Ovary (tissue), 9 donors: ENCODE results near the gene GPN2. TPM values are rescaled to one million over a fixed set of nuclear protein-coding genes. Genes with fewer than 3 reads are reported as not detected.

Source experiments
- DNase-seq, 5 donors: peaks; one replicate each; pipeline ENCODE4 v3.0.0-alpha.2; 2019 to 2020
- H3K27ac ChIP-seq, 2 donors: fragments of 200-600 bp; one replicate each; pipeline versions ENCODE4 v1.5.1 to v1.8.0; 2019 to 2022
- H3K27me3 ChIP-seq: fragments of 200-600 bp; one replicate; pipeline ENCODE4 v1.8.0; 2022
- H3K36me3 ChIP-seq: fragments of 200-600 bp; sonication (generic); one replicate; pipeline ENCODE4 v1.5.1; 2019
- H3K4me1 ChIP-seq: one replicate; pipeline ENCODE4 v1.8.1; 2013; ENCODE audit warnings: mild to moderate bottlenecking, moderate library complexity; ENCODE audit not compliant: insufficient read depth
- H3K4me3 ChIP-seq: fragments of 200-600 bp; sonication (generic); one replicate; pipeline ENCODE4 v1.5.1; 2017
- H3K9me3 ChIP-seq, 2 donors: fragments of 200-600 bp in 1 of 2; sonication (generic) in 1 of 2; one replicate each; pipeline versions ENCODE4 v1.5.1 to v1.8.1; 2013 to 2019; ENCODE audit warnings: mild to moderate bottlenecking in 1 of 2, moderate library complexity in 1 of 2
- EP300 ChIP-seq: sonication (generic); formaldehyde crosslinking; IDR thresholded peaks from one replicate; pipeline ENCODE4 v1.6.1; 2017; ENCODE audit warnings: antibody characterized with exemption
- POLR2A ChIP-seq: fragments of 450-650 bp; IDR thresholded peaks from one replicate; pipeline ENCODE4 v1.6.1; 2017; ENCODE audit warnings: antibody characterized with exemption, mild to moderate bottlenecking, moderate library complexity
- WGBS, 3 donors: extraction: QIAGEN DNeasy Blood & Tissue Kit in 1 of 3; methylation state at CpG; one replicate each; pipeline versions ENCODE4 v1.1.5 to v1.1.7; 2013 to 2017; 5-methylcytosine and 5-hydroxymethylcytosine counted together
- intact Hi-C, 4 donors: fragments of 100-400 bp; cut with DNase I; formaldehyde crosslinking; loops; one replicate each; pipeline versions ENCODE4 v1.11.0 to v1.15.1; 2022 to 2023
- polyA plus RNA-seq, 2 donors: library from polyadenylated mRNA; stranded (reverse); fragments of 200-250 nt in 1 of 2; fragments of 350-450 nt in 1 of 2; fragmentation: Illumina TruSeq in 1 of 2; extraction: RNeasy Lipid Tissue Mini Kit (QIAGEN cat#74804) in 1 of 2; gene quantifications; one replicate each; pipeline ENCODE4 v1.2.3, GENCODE V29; 2013 to 2014
- total RNA-seq, 7 donors: library from RNA; depleted of rRNA in 2 of 7; stranded (reverse); fragments of >200 nt in 2 of 7; fragmentation: NEBNext Ultra II Directional in 3 of 7; extraction: Animal tissue kit (Norgen Biotek cat#: 25700) in 3 of 7; gene quantifications; one replicate each; pipeline versions ENCODE4 v1.1.0 to v1.2.4, GENCODE V29; 2016 to 2023
- TF ChIP-seq, protein P1 (sequence below), 3 donors: fragments of 450-650 bp in 2 of 3; fragments of 200-600 bp in 1 of 3; IDR thresholded peaks; one replicate each; pipeline versions ENCODE4 v1.5.1 to v1.8.0; 2016 to 2022; ENCODE audit warnings: antibody characterized with exemption in 3 of 3, mild to moderate bottlenecking in 1 of 3
- donor health status: DM: no; HTN: no; CAD: no; lungs with moderate emphysema.
- donor health status: DM: no; HTN: no; CAD: no.
- donor health status: Bipolar disorder and iron deficiency.
- donor health status: DM: yes; HTN: yes; CAD: no.
- donor health status: DM: no; HTN: no; CAD: no.
- donor health status: DM: yes; HTN: yes; CAD: no.

The GPN2 gene
- total and polyA plus RNA-seq, 9 donors: 6.9 to 27.8 (median 20.4) TPM

DNA sequence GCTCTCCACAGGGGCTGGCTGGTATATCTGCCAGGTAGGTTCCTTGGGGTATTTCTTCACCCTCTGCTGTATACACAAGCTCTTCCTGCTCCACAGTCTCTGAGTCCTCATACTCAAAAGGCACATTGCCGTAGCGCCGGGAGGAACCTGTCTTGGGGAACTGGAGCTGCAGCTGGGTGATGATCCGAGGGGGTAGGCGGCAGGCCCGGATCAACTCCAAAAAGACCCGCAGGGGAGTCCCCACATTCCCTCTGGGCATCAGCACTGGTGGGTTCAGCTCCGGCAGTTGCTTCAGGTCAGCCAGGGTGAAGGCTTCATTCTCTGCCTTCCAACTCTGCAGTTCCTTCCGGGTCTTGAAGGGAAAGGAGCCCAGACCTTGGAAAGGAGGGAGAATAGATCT lies 7.3 kb upstream of the GPN2 start:
- no peaks in the 10 kb centered on the region for H3K9me3 ChIP-seq
- H3K4me1 ChIP-seq: peaks cover 2% of the 10 kb centered on the region
- no peaks in the 10 kb centered on the region for H3K36me3 ChIP-seq
- TF ChIP-seq, protein P1, sequence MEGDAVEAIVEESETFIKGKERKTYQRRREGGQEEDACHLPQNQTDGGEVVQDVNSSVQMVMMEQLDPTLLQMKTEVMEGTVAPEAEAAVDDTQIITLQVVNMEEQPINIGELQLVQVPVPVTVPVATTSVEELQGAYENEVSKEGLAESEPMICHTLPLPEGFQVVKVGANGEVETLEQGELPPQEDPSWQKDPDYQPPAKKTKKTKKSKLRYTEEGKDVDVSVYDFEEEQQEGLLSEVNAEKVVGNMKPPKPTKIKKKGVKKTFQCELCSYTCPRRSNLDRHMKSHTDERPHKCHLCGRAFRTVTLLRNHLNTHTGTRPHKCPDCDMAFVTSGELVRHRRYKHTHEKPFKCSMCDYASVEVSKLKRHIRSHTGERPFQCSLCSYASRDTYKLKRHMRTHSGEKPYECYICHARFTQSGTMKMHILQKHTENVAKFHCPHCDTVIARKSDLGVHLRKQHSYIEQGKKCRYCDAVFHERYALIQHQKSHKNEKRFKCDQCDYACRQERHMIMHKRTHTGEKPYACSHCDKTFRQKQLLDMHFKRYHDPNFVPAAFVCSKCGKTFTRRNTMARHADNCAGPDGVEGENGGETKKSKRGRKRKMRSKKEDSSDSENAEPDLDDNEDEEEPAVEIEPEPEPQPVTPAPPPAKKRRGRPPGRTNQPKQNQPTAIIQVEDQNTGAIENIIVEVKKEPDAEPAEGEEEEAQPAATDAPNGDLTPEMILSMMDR (IDR thresholded peaks at IDR 0.05): no peak
- no peak for TF ChIP-seq POLR2A
- TF ChIP-seq EP300: no peak
- H3K4me3 ChIP-seq: no peak overlapping the region
- 84 to 88% (median 86%) methylated on average over 9 of the region's 9 CpGs for WGBS, 3 donors
- intact Hi-C loops: no loop called here
- no peak overlapping the region for H3K27ac ChIP-seq
- DNase-seq: no peak
- H3K27me3 ChIP-seq: no peaks in the 10 kb centered on the region

DNA sequence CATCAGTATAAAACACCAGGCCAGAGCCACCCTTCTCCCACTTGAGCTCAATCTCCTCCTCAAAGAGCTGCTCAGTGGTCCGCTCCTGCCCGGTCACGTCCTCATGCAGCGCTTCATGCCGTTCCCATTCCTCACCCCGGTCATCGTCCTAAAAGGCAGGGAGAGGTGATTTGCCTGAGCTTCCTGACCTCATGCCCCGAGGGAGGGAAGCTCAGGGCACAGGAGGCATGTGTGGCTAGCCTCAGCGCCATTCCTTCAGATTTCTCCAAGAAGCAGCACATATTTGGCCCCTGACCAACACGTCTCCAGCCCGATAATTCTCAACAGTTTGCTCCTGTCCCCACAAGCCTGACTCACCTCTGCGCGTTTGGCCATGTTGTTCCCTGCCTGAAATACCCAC lies 4.2 kb upstream of the GPN2 start:
- no peaks in the 10 kb centered on the region for H3K9me3 ChIP-seq
- H3K36me3 ChIP-seq: no peaks in the 10 kb centered on the region
- intact Hi-C loops: no loop called here
- H3K4me1 ChIP-seq: peaks cover 4% of the 10 kb centered on the region
- H3K27ac ChIP-seq: no peak overlapping the region
- TF ChIP-seq EP300 (no peak), POLR2A (no peak)
- TF ChIP-seq, protein P1 (IDR thresholded peaks at IDR 0.05): no peak
- H3K4me3 ChIP-seq: no peak overlapping the region
- WGBS, 3 donors: 91 to 92% (median 92%) methylated on average over 13 of the region's 13 CpGs
- H3K27me3 ChIP-seq: no peaks in the 10 kb centered on the region
- DNase-seq: no peak

DNA sequence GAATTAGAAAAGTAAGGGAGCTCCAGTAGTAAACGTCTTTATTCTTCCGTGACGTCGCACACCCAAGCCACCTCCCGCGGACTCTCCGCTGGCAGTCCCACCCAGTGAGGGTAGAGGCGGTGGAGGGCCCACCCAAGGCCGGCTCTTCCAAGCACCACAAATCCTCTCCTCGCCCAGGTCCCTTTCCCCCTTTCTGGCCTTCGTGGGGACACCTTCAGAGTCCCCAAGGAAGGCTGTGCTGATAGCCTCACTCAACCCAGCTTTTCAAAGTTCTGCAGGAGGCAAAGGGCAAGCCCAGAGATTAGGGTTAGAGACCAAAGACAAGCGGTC lies 349 bp upstream of the GPN2 start:
- intact Hi-C loops: no loop called here
- peak; percentile 3 for TF ChIP-seq POLR2A
- TF ChIP-seq EP300: no peak
- peak overlapping the region; percentile 76 to 77 for H3K27ac ChIP-seq
- no peaks in the 10 kb centered on the region for H3K27me3 ChIP-seq
- no peaks in the 10 kb centered on the region for H3K9me3 ChIP-seq
- DNase-seq: no peak
- 1 to 2% (median 1%) methylated on average over 12 of the region's 12 CpGs for WGBS, 3 donors
- peaks cover 5% of the 10 kb centered on the region for H3K4me1 ChIP-seq
- H3K4me3 ChIP-seq: peak overlapping the region; percentile 79
- H3K36me3 ChIP-seq: no peaks in the 10 kb centered on the region

DNA sequence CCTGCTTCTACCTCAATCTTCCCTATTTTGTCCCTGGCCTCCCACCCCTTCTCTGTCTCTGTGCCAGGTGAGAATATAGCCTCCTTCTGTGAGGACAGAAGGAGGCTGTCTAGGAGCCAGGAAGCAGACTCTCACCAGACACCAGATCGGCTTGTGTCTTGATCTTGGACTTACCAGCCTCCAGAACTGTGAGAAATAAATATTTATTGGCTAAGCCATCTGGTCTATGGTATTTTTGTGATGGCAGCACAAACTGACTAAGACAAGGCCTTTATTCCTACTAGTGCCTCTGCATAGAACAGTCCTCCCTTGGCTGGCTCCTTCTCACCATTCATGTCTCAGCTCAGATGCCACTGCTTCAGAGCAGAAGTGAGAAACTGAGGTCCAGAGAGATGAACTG lies 1.9 kb downstream of the GPN2 start:
- DNase-seq: no peak
- intact Hi-C loops: no loop called here
- TF ChIP-seq, protein P1 (IDR thresholded peaks at IDR 0.05): no peak
- TF ChIP-seq EP300 (no peak), POLR2A (no peak)
- no peak overlapping the region for H3K27ac ChIP-seq
- WGBS, 3 donors: 77 to 93% (median 88%) methylated on average over 1 of the region's 1 CpG
- H3K9me3 ChIP-seq: no peaks in the 10 kb centered on the region
- no peaks in the 10 kb centered on the region for H3K27me3 ChIP-seq
- no peak overlapping the region for H3K4me3 ChIP-seq
- no peaks in the 10 kb centered on the region for H3K36me3 ChIP-seq
- peaks cover 5% of the 10 kb centered on the region for H3K4me1 ChIP-seq

DNA sequence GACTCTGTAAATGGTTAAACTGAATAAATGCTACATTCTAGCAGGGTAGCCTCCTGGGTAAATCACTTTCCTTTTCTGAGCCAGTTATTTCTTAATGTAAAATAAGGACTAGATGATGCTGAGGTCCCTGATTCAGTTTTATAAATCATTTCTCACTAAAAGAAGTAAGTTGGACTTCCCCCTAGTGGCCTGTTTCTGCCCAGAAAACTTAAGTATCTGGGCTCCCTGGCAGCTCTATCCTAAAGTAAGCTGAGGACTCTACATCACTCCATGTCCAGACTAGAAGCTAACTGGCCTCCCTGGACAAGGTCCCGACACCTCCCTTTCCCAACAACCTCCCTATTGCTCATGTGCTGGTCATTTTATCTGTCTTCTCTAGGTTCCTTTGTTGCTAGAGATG lies 3.0 kb downstream of the GPN2 start:
- Histone ChIP-seq H3K4me1 (peaks cover 5% of the 10 kb centered on the region), H3K9me3 (no peaks in the 10 kb centered on the region), H3K4me3 (no peak overlapping the region), H3K36me3 (no peaks in the 10 kb centered on the region), H3K27me3 (no peaks in the 10 kb centered on the region), H3K27ac (no peak overlapping the region)
- WGBS, 3 donors: 70 to 89% (median 74%) methylated on average over 1 of the region's 1 CpG
- DNase-seq: no peak
- intact Hi-C loops: no loop called here
- TF ChIP-seq POLR2A (no peak), EP300 (no peak)
- TF ChIP-seq, protein P1 (IDR thresholded peaks at IDR 0.05): no peak
